Nephron progenitor cell (in vitro differentiated cells): ENCODE results near the gene ROBO2.

Experiments
- DNase-seq: peaks from one replicate; pipeline ENCODE4 v3.0.0; 2021
- H3K27ac Mint-ChIP-seq: 2 replicates; pipeline ENCODE4 v1.8.0; 2021; ENCODE audit warnings: mild to moderate bottlenecking, moderate library complexity, mixed read lengths
- H3K27me3 Mint-ChIP-seq: 2 replicates; pipeline ENCODE4 v1.8.0; 2021; ENCODE audit warnings: mild to moderate bottlenecking, low read depth, mixed read lengths; ENCODE audit not compliant: poor library complexity
- H3K36me3 Mint-ChIP-seq: 2 replicates; pipeline ENCODE4 v1.8.0; 2021; ENCODE audit warnings: low read depth, mixed read lengths
- H3K4me1 Mint-ChIP-seq: 2 replicates; pipeline ENCODE4 v1.8.0; 2021; ENCODE audit warnings: mixed read lengths
- H3K4me3 Mint-ChIP-seq: 2 replicates; pipeline ENCODE4 v1.8.0; 2021; ENCODE audit warnings: mild to moderate bottlenecking, moderate library complexity, mixed read lengths
- H3K9me3 Mint-ChIP-seq: 2 replicates; pipeline ENCODE4 v1.8.0; 2021; ENCODE audit warnings: mild to moderate bottlenecking, moderate library complexity, mixed read lengths
- CTCF ChIP-seq: fragments of 200-600 bp; sonication (generic); IDR thresholded peaks from 2 replicates; pipeline ENCODE4 v1.5.0; 2021; ENCODE audit warnings: antibody characterized with exemption

The ROBO2 gene

GRCh38 chr3:77377717-77378116 lies 337.8 kb downstream of the ROBO2 start:
- Mint-ChIP-seq H3K27me3 (no peaks in the 10 kb centered on the region), H3K4me3 (no peak overlapping the region), H3K36me3 (no peaks in the 10 kb centered on the region), H3K9me3 (no peaks in the 10 kb centered on the region), H3K4me1 (peaks cover 11% of the 10 kb centered on the region), H3K27ac (no peak overlapping the region)
- no peak for TF ChIP-seq CTCF
- no peak for DNase-seq

- DNase-seq: no peak
- no peaks in the 10 kb centered on the region for H3K36me3 Mint-ChIP-seq
- no peaks in the 10 kb centered on the region for H3K9me3 Mint-ChIP-seq
- no peak overlapping the region for H3K4me3 Mint-ChIP-seq
- peak overlapping the region; percentile 78 for H3K27ac Mint-ChIP-seq
- H3K27me3 Mint-ChIP-seq: no peaks in the 10 kb centered on the region
- H3K4me1 Mint-ChIP-seq: peaks cover 11% of the 10 kb centered on the region
- no peak for TF ChIP-seq CTCF
These were observed 340.2 kb downstream of the ROBO2 start for GRCh38 chr3:77380136-77380535.

- TF ChIP-seq CTCF: no peak
- Mint-ChIP-seq H3K4me1 (peaks cover 11% of the 10 kb centered on the region), H3K9me3 (no peaks in the 10 kb centered on the region), H3K4me3 (no peak overlapping the region), H3K36me3 (no peaks in the 10 kb centered on the region), H3K27ac (peak overlapping the region; percentile 26), H3K27me3 (no peaks in the 10 kb centered on the region)
- no peak for DNase-seq
These were observed 341.5 kb downstream of the ROBO2 start for GRCh38 chr3:77381431-77381830.

GRCh38 chr3:77392181-77392580 lies 352.3 kb downstream of the ROBO2 start:
- Mint-ChIP-seq H3K27ac (peak overlapping the region; percentile 11), H3K4me1 (no peaks in the 10 kb centered on the region), H3K27me3 (no peaks in the 10 kb centered on the region), H3K36me3 (no peaks in the 10 kb centered on the region), H3K4me3 (no peak overlapping the region), H3K9me3 (no peaks in the 10 kb centered on the region)
- TF ChIP-seq CTCF: no peak
- no peak for DNase-seq

GRCh38 chr3:77394046-77394445 lies 354.1 kb downstream of the ROBO2 start:
- Mint-ChIP-seq H3K9me3 (no peaks in the 10 kb centered on the region), H3K4me3 (no peak overlapping the region), H3K27ac (no peak overlapping the region), H3K36me3 (no peaks in the 10 kb centered on the region), H3K4me1 (no peaks in the 10 kb centered on the region), H3K27me3 (no peaks in the 10 kb centered on the region)
- no peak for DNase-seq
- no peak for TF ChIP-seq CTCF

- Mint-ChIP-seq H3K36me3 (no peaks in the 10 kb centered on the region), H3K9me3 (no peaks in the 10 kb centered on the region), H3K4me3 (no peak overlapping the region), H3K27me3 (peaks cover 4% of the 10 kb centered on the region), H3K27ac (no peak overlapping the region), H3K4me1 (no peaks in the 10 kb centered on the region)
- no peak for DNase-seq
- TF ChIP-seq CTCF: no peak
These were observed 365.0 kb downstream of the ROBO2 start for GRCh38 chr3:77404871-77405270.
